ENCODE results near the gene ILKAP.

DNA sequence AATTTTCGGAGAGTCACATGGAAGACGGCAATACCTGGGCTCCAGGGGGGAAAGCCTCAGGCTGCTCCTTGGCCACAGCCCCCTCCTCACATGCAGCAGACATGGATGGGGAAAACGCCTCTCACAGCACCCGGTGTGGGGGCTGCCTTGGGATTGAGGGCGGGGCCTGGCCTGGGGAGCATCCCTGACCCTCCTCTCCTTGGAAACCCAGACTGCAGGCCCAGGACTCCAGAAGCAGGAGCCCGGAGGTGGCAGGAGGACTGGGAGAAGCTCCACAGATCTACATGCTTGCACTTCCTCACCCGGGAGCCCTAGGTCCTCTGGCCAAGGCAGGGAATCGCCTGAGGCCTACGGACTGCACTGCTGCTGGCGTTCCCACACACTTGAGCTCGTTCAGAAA lies 48.5 kb upstream of the ILKAP start:
- TF ChIP-seq POLR2A (IDR thresholded peaks at IDR 0.05) = no peak
- TF ChIP-seq CTCF (IDR thresholded peaks at IDR 0.05) = no peak
